ENCODE measurements around the gene ZNF385A. TPM values are rescaled to one million over a fixed set of nuclear protein-coding genes. Genes with fewer than 3 reads are reported as not detected.

The ZNF385A gene
- total and polyA plus RNA-seq, 11 donors = 3.6 to 22.7 (median 6.1) TPM

DNA sequence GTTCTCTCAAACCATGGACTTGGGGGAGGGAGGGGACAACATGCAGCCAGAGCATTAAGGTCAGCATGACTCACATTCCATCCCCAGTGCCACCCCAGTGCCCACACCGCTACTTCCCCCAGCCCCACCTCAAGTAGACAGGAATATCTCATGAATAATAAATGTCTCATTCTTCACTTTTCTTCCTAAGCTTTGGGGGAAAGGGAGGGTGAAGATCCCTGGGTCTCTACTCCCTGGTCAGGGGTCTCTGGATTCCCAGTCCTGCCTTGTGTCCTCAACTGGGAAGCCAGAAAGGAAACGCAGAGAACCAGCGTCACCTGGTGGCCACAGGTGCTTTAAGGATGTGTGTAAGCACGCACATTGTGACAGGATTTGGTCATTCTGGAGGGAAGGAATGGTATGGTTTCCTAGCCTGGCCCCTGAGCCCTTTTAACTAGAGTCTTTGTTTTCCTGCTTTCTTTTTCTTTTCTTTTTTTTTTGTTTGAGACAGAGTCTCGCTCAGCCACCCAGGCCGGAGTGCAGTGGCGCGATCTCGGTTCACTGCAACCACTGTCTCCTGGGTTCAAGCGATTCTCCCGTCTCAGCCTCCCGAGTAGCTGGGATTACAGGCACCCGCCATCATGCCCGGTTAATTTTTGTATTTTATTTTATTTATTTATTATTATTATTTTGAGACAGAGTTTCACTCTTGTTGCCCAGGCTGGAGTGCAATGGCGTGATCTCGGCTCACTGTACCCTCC lies 23.6 kb downstream of the ZNF385A start:
- DNase-seq (peak; percentile 60 to 82 (median 79)), ATAC-seq (peak in 3 of 4 donors; percentile 19 to 26 (median 25))
- 64 to 68% (median 67%) methylated on average over 16 of the region's 16 CpGs for WGBS, 4 donors
- H3K27me3 ChIP-seq = no peaks in the 10 kb centered on the region
- H3K36me3 ChIP-seq = no peaks in the 10 kb centered on the region
- H3K4me1 ChIP-seq = peaks cover 0 to 54% (median 13%) of the 10 kb centered on the region in 12 donors
- intact Hi-C loops (cut with DNase I) = loop anchor here in 7 of 10 donors (2.0 to 10.0 kb wide), 5 partner anchors 66 to 140 kb away; no protein-coding TSS in a partner anchor
- no peak overlapping the region for H3K4me3 ChIP-seq
- H3K27ac ChIP-seq = peak overlapping the region in 7 of 12 donors; percentile 78 to 96 (median 91)
- no peaks in the 10 kb centered on the region for H3K9me3 ChIP-seq
- TF ChIP-seq POLR2A (IDR thresholded peaks at IDR 0.05) = no peak
- TF ChIP-seq, protein P1, sequence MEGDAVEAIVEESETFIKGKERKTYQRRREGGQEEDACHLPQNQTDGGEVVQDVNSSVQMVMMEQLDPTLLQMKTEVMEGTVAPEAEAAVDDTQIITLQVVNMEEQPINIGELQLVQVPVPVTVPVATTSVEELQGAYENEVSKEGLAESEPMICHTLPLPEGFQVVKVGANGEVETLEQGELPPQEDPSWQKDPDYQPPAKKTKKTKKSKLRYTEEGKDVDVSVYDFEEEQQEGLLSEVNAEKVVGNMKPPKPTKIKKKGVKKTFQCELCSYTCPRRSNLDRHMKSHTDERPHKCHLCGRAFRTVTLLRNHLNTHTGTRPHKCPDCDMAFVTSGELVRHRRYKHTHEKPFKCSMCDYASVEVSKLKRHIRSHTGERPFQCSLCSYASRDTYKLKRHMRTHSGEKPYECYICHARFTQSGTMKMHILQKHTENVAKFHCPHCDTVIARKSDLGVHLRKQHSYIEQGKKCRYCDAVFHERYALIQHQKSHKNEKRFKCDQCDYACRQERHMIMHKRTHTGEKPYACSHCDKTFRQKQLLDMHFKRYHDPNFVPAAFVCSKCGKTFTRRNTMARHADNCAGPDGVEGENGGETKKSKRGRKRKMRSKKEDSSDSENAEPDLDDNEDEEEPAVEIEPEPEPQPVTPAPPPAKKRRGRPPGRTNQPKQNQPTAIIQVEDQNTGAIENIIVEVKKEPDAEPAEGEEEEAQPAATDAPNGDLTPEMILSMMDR (IDR thresholded peaks at IDR 0.05) = peak; percentile 50 to 76 (median 66)

DNA sequence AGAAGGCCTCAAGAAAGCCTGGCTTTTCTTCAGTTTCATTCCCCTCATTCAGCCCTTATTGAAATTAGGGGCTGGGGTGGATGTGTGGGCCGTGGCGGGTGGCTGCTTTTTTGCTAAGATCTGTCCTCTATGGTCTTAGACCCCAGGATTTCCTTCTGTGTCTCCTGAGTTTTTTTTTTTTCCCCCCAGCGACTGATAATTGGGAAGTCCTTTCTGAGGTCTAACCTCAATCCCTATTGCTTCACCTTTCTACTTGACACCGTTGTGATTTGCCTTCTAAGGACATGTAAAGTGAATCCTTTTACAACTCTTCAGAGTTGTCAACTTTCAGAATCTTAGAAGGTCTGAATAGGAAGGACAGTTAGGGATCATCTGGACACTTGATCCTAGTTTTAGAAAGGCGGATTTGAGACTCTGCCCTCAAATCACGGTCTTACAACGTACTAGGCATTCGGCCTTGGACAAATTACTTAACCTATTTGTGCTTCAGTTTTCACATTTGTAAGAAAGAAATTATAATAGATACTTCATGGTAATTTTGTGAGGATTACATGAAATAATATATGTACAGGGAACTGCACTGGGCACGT lies 24.7 kb downstream of the ZNF385A start:
- H3K27me3 ChIP-seq = no peaks in the 10 kb centered on the region
- ATAC-seq = no peak
- no peak for TF ChIP-seq POLR2A (IDR thresholded peaks at IDR 0.05)
- TF ChIP-seq, protein P1 (IDR thresholded peaks at IDR 0.05) = no peak
- DNase-seq = no peak
- peaks cover 0 to 50% (median 13%) of the 10 kb centered on the region in 12 donors for H3K4me1 ChIP-seq
- H3K27ac ChIP-seq = peak overlapping the region; percentile 53 to 96 (median 90)
- WGBS, 4 donors = 42 to 54% (median 47%) methylated on average over 9 of the region's 9 CpGs
- no peaks in the 10 kb centered on the region for H3K36me3 ChIP-seq
- H3K9me3 ChIP-seq = no peaks in the 10 kb centered on the region
- intact Hi-C loops (cut with DNase I) = loop anchor here (1.0 to 10.0 kb wide), 12 partner anchors 35 to 143 kb away; partner anchors contain the start of genes COPZ1 (in 3 of the 10), CBX5 (in 2 of the 10) and HNRNPA1 (in 2 of the 10)
- H3K4me3 ChIP-seq = peak overlapping the region in 11 of 12 donors; percentile 32 to 86 (median 69)

DNA sequence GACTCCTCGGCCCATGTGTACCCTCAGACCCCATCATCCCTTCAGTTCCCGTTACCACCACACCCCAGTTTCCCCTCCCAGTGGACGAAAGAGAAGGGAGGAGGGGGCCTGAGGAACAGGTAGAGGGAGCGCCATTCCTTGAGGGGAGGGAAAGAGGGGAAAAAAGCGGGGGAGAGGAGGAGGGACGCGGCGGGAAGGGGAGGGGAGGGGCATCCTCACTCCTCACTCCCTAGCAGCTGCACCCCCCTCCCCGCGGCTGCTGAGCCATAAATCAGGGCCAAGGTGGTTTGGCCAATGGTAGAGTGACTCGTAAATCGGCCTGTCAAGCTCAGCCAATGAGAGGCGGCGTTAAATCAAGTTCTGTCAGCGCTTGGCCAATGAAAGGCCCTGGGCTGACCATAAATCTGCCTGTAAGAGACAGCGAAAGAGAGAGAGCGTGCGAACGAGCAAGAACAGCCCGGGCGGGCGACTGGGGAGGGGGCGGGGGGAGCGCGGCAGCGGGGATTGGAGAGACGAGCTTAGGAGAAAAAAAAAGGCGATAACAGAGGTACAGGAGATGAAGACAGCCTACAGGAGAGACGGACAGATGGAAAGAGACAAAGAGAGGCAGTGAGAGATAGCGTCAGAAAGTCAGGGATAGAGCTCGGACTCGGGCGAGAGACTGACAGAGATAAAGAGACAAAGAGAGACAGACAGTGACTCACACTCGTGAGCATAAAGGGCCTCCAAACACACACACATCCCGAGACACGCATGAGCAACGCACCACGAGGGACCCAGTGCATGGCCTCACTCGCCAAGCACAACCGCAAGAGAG lies 25.4 kb downstream of the ZNF385A start:
- DNase-seq = peak; percentile 95 to 98 (median 97)
- Histone ChIP-seq H3K27me3 (no peaks in the 10 kb centered on the region), H3K27ac (peak overlapping the region; percentile 53 to 96 (median 90)), H3K9me3 (no peaks in the 10 kb centered on the region), H3K4me1 (peaks cover 0 to 43% (median 13%) of the 10 kb centered on the region in 12 donors), H3K36me3 (no peaks in the 10 kb centered on the region), H3K4me3 (peak overlapping the region; percentile 24 to 86 (median 68))
- ATAC-seq = peak; percentile 95 to 97 (median 97)
- intact Hi-C loops (cut with DNase I) = loop anchor here in 5 of 10 donors (1.0 to 10.0 kb wide), 8 partner anchors 34 to 142 kb away; partner anchors contain the start of genes COPZ1 (in 3 of the 5), CBX5 (in 2 of the 5) and HNRNPA1 (in 2 of the 5)
- TF ChIP-seq, protein P1 (IDR thresholded peaks at IDR 0.05) = no peak
- TF ChIP-seq POLR2A (IDR thresholded peaks at IDR 0.05) = peak in 1 of 2 donors; percentile 56
- WGBS, 4 donors = 0 to 2% (median 1%) methylated on average over 40 of the region's 40 CpGs

All from heart left ventricle (tissue), 16 donors.